Fibroblast of mammary gland (primary cell): ENCODE data around the gene FUT8.
A peak's percentile ranks its signal among the peaks of the same experiment; 100 is the strongest.

ENCODE experiments used
- DNase-seq: peaks from one replicate; pipeline ENCODE4 v3.0.0-alpha.2; 2010; ENCODE audit warnings: low read depth
- H3K4me3 ChIP-seq: 2 replicates; pipeline ENCODE4 v1.5.1; 2011; ENCODE audit warnings: low read depth, mild to moderate bottlenecking, low read length, moderate library complexity; ENCODE audit not compliant: control insufficient read depth
- TF ChIP-seq, protein P1 (sequence below): conservative IDR thresholded peaks from 2 replicates; pipeline ENCODE4 v1.5.1; 2011; ENCODE audit warnings: low read depth, low read length, inconsistent platforms; ENCODE audit not compliant: control insufficient read depth, insufficient read depth

Gene FUT8

DNA sequence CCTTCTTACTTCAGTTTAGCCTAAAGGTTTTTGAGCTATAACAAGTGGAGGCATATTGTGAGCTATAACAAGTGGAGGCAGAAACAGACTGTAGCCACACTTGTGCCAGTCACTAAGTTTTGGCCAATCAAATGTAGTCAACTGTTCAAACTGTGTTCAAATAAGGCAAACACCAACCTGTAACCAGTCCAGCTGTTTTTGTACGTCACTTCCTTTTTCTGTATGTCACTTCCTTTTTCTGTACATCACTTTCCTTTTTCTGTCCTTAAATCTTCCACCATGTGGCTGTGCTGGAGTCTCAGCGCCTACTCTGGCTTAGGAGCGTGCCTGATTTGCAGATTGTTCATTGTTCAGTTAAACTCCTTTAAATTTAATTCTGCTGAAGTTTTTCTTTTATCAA, 79.7 kb downstream of the FUT8 start:
- TF ChIP-seq, protein P1, sequence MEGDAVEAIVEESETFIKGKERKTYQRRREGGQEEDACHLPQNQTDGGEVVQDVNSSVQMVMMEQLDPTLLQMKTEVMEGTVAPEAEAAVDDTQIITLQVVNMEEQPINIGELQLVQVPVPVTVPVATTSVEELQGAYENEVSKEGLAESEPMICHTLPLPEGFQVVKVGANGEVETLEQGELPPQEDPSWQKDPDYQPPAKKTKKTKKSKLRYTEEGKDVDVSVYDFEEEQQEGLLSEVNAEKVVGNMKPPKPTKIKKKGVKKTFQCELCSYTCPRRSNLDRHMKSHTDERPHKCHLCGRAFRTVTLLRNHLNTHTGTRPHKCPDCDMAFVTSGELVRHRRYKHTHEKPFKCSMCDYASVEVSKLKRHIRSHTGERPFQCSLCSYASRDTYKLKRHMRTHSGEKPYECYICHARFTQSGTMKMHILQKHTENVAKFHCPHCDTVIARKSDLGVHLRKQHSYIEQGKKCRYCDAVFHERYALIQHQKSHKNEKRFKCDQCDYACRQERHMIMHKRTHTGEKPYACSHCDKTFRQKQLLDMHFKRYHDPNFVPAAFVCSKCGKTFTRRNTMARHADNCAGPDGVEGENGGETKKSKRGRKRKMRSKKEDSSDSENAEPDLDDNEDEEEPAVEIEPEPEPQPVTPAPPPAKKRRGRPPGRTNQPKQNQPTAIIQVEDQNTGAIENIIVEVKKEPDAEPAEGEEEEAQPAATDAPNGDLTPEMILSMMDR: no peak
- no peak overlapping the region for H3K4me3 ChIP-seq
- DNase-seq: no peak

DNA sequence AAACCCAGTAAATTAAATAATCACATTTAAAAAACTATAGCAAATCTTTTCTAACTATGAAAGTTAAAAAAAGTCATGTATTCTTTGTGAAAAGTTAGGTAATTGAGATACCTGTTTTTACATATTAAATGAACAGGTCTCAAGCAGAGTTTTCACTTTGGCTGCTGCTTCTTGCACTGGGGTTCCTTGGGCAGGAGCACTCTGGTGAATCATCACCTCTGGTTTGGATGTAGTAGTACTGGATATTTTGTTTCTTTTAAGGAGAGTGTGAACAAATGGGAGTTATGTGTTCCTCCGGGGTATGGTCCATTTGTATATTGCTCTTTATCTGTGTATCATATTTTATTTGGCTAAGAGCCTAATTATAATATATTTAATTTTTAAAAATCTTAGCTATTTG, 82.7 kb downstream of the FUT8 start:
- TF ChIP-seq, protein P1: no peak
- DNase-seq: peak; percentile 39
- no peak overlapping the region for H3K4me3 ChIP-seq

DNA sequence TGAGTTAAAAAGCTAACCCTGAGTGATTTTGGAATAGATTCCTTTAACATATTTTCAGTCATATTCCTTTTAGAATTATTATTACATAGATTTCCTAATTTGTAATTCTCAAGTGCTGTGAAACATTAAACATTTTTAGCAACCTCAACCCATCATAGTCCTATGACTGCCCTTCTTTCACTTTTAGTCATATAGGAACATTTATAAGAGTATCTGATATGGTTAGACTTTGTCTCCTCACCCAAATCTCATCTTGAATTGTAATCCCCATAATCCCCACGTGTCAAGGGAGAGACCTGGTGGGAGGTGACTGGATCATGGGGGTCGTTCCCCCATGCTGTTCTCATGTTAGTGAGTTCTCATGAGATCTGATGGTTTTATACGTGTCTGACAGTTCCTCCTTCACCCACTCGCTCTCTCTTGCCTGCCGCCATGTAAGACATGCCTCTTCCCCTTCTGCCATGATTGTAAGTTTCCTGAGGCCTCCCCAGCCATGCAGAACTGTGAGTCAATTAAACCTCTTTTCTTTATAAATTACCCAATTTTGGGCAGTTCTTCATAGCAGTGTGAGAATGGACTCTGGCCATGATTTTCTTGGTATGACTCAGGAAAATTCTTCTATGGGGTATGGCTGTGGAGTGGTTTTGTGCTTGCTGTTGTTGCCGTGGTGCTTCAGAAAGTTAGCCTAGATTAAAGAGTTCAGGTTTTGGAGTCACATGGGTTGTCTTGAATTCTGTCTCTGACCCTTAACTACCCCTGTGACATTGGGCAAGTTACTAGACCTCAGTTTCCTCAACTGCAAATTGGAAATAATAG, 83.9 kb downstream of the FUT8 start:
- no peak overlapping the region for H3K4me3 ChIP-seq
- DNase-seq: peak; percentile 49
- TF ChIP-seq, protein P1: no peak

DNA sequence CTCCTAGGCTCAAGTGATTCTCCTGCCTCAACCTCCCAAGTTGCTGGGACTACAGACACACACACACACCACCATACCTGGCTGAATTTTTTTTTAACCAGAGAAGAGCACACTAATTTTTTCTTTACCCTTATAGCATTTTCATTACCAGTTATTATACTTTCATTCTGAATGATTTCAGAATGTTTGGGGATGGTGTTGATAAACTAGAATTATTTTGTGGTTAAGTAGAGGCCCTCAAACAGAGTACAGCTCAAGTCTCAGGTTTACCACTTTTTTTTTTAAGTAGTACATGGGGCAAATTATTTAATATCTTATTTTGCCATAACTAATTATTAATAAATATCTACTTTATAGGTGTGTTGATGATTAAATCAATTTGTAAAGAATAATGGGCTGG, 86.6 kb downstream of the FUT8 start:
- TF ChIP-seq, protein P1: no peak
- H3K4me3 ChIP-seq: no peak overlapping the region
- DNase-seq: no peak

DNA sequence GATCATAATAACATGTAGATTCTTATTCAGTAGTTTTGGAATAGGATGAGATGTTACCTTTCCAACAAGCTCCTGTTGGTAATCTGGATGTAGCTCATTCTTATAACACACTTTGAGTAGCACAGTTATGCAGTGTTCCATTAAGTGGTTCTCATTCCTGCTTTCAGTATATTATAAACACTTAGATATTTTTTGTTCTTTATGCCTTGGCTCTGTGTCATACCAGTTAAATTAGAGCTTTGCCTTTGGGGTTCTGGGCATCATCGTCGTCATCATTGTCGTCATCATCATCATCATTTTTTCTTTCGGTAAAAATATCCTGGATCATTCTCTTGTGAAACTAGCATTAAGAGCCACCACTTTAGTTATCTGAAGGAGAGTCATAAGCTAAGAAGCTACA, 87.5 kb downstream of the FUT8 start:
- TF ChIP-seq, protein P1: no peak
- no peak for DNase-seq
- H3K4me3 ChIP-seq: no peak overlapping the region

DNA sequence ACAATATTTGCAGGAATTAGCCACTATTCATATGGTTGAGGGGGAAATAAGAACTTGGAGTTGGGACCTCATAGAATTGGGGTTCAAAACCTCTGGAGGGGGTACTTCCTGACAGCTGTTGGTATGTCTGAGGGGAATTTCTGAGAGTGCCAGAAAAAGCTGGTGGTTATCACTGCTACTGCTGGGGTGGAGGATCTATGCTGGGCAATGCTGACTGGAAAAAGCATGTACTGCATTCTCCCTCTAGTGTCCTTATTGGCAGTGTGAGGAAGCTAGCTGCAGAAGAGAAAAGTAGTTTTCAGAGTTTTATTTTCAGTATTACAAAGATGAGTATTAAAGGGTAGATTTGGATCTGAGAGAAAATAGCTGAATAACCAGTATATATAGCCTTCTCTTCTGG, 88.8 kb downstream of the FUT8 start:
- TF ChIP-seq, protein P1: peak; percentile 11
- H3K4me3 ChIP-seq: no peak overlapping the region
- no peak for DNase-seq
